HT1080 (cell line): ENCODE data around the gene LRRC47. TPM values are rescaled to one million over a fixed set of nuclear protein-coding genes. Genes with fewer than 3 reads are reported as not detected.
"Not testable (repeated sequence)": the region's sequence is repeated elsewhere in the genome, so short reads cannot be mapped to it uniquely, and the experiment has no call there.

Source experiments
- DNase-seq: peaks from one replicate; pipeline ENCODE4 v3.0.0-alpha.2; 2015; ENCODE audit warnings: low read depth
- total RNA-seq: library from RNA; depleted of rRNA; stranded (reverse); fragments of >200 nt; shearing (Covaris generic); gene quantifications from 2 replicates; pipeline ENCODE4 v1.2.3, GENCODE V29; 2014

LRRC47 gene
- total RNA-seq, 1 experiment from 2014 or later = 59.1 TPM

- no peak for DNase-seq
Observed at GRCh38 chr1:3816331-3817137, 20.2 kb upstream of the LRRC47 start.

GRCh38 chr1:3814771-3815561 lies 18.7 kb upstream of the LRRC47 start:
- DNase-seq = no peak

GRCh38 chr1:3814065-3814464 lies 17.8 kb upstream of the LRRC47 start:
- DNase-seq = no peak

GRCh38 chr1:3811595-3811911 lies 15.3 kb upstream of the LRRC47 start:
- DNase-seq = no peak

GRCh38 chr1:3810149-3810761 lies 14.0 kb upstream of the LRRC47 start:
- not testable (repeated sequence) for DNase-seq

GRCh38 chr1:3809680-3810079 lies 13.4 kb upstream of the LRRC47 start:
- no peak for DNase-seq

- DNase-seq = no peak
Observed at GRCh38 chr1:3807769-3808168, 11.5 kb upstream of the LRRC47 start.

GRCh38 chr1:3805038-3805437 lies 8.7 kb upstream of the LRRC47 start:
- no peak for DNase-seq

GRCh38 chr1:3804627-3804944 lies 8.3 kb upstream of the LRRC47 start:
- DNase-seq = not testable (repeated sequence)

- DNase-seq = no peak
Observed at GRCh38 chr1:3803905-3804626, 7.8 kb upstream of the LRRC47 start.

GRCh38 chr1:3800795-3801194 lies 4.5 kb upstream of the LRRC47 start:
- DNase-seq = not testable (repeated sequence)

GRCh38 chr1:3799976-3800685 lies 3.8 kb upstream of the LRRC47 start:
- DNase-seq = no peak

GRCh38 chr1:3795453-3796214 lies 664 bp downstream of the LRRC47 start:
- no peak for DNase-seq

- DNase-seq = no peak
Observed at GRCh38 chr1:3790952-3791351, 5.3 kb downstream of the LRRC47 start.

GRCh38 chr1:3790500-3790923 lies 5.8 kb downstream of the LRRC47 start:
- DNase-seq = no peak

- no peak for DNase-seq
Observed at GRCh38 chr1:3789421-3790300, 6.6 kb downstream of the LRRC47 start.

GRCh38 chr1:3788756-3789420 lies 7.4 kb downstream of the LRRC47 start:
- no peak for DNase-seq

- no peak for DNase-seq
Observed at GRCh38 chr1:3787745-3788605, 8.3 kb downstream of the LRRC47 start.
